Stimulated activated naive CD4-positive, alpha-beta T cell (primary cell): ENCODE results near the gene RPP25L.
A peak's percentile ranks its signal among the peaks of the same experiment; 100 is the strongest.

Experiments used
- DNase-seq, 6 experiments: peaks; one replicate each; lab custom pipeline; 2025; lab: John Stamatoyannopoulos, UW

The RPP25L gene

DNA sequence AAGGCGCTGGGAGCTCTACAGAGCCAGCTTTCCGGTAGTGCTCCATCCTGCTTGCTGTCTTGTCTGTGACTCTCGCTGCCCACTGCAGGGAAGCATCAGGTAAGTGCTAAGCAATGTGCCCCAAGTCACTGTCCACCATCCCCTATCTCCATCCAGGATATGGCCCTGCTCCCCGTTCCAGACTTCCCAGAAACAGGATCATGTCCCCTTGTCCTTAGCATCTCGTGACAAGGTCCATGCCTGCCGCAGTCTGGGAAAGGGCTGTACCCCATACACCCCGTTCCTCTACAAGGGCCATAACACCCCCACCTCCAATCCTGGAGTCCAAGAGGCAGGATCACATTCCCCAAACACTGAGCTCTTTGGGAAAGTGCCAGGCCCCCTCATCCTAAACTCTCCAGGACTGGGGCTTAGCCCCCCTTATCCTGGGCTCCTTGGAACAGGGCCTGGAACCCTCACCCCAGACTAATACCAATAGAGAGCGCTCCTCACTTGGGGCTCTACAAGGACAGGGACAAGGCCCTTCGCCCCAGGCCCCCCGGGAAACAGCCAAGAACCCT, 566 bp downstream of the RPP25L start:
- DNase-seq = peak in 1 of 6 experiments; percentile 60

DNA sequence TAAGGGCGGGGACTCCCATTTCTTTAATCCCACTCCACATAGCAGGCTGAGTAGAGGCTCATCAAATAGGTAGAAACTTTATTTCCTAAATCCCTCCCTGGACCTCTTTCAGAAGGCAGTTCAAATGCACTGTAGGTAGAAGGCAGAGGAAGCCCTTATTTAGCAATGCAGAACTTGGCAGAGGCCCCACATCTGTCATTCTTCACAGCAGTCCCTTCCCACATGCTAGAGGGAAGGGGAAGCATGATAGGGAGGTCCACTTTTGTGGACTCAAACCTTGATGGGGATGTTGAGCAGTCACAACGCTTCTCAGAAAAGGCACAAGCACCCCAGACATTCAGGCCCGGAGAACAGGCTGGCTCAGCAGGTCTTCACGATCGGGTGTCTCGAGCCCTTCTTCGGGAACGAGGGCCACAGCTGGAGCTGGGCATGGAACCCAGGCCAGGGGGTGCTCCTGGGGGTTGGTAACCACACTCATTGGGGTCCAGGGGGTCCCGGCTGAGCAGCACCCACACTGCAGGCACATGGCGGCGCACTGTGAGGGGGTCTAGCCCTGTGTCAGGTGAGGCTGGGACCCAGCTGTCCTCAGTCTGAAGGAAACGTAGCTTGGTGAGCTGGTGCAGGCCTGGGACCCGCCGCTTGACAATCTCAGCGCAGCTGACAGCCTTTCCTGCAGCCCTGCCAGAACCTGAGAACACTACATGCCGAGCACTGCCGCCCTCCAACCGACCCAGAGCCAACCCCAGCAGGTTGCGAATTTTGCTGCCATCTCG, 1.3 kb downstream of the RPP25L start:
- no peak for DNase-seq

DNA sequence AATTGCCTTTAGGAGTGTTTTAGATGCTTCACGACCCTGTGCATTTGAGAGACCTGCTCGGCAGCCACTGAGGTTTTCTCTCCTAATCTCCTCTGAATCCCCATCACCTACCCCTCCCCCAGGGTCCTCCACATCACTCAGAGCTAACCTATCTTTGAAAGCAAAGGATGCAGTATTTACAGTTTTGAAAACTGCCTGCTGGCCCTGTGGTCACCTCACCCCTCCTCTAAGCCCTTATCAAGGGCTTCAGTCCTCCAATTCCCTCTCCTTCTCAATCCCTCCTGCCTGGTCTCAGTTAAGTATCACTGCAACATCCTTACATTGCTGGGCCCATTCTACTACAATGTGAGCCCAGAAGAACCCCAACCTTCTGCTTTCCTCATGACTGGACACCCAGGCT, 4.6 kb downstream of the RPP25L start:
- DNase-seq = no peak

DNA sequence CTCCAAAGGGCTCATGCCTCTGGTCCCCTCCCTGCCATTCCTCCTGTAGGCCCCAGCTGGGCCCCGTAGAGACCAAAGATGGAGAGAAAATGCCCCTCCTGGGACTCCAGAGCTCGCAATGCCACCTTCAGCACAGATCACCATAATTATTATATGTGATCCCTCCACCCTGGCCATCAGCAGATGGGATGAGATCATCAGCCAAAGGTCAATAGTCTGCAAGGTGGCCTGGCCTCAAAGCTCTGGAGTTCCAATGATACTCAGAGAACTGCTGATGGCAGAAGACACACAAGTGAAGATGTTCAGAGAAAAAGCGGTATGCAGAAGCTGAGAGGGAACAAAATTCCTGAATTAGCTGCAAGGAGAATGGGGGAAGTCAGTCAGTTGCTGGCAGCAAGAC, 5.0 kb downstream of the RPP25L start:
- DNase-seq = no peak

DNA sequence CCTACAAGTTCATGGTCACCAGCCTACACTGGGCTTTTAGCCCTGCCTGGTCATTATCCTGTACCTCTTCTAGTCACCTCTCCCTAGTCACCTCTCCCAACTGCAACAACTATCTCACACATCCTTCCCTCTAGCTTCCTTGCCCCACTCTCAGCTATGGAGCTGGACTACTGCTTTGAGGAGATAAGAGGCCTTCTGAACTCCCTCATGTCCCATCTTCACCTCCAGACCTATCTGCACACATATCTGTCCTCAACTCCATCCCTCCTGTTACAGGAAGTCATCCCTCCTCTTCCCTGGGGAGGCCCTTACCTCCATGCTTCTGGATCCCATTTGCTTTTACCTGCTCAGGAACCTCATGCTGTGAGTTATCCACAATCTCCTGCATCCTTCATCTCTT, 5.7 kb downstream of the RPP25L start:
- no peak for DNase-seq

DNA sequence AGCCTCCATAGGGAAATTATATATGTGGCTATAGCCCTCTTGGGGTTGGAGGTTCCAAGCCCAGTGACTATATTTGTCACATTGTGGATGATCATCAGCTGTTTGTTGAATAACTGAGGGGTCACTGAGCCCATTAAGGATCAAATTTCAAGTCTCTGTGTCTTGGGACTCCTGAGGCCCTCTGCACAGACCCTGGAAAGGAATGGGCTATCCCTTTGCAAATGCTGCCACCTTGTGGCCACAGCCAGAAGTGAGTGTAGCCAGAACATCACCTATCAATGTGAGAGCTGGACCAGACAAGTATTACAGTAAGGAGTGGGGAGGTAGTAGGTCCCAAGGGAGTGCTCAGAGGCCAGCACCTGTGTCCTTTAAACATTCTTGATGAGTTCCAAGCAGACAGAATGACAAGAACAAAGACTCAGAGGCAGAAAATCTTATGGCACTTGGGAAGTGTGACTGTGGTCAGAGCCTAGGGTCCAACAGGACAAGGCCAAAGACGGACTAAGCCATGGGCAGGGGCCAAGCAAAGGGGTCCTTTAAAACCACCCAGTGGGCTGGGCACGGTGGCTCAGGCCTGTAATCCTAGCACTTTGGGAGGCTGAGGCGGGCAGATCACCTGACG, 8.2 kb downstream of the RPP25L start:
- DNase-seq = peak; percentile 20 to 80 (median 70)

DNA sequence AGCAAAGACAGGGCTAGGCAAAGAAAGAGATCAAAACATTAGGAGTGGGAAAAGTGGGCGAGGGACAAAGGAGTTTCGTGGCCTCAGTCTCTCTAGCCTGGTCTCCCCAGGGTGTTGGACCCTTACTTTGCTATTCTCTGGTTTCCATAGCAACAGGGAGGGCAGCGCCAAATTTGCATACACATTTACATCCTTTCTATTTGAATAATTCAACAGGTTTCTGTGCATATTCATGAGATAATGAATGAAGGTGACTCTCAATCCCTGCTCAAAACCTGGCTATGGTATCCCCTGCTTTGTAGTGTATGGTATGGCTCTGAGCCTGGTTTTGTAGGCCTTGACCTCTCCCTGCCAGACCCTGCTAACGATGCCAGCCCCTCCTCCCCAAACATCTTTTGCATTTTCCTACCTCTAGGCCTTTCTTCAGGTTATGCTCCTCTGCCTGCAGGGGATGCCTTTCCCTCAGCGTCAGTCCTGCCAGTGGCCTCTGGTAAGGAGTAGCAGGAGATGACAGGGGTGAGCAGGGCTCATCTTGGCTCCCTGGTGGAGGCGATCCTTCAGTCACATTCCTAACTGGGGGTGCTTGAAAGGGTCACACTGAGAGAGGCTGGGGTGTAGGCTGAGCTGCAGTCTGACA, 9.8 kb downstream of the RPP25L start:
- DNase-seq = no peak

DNA sequence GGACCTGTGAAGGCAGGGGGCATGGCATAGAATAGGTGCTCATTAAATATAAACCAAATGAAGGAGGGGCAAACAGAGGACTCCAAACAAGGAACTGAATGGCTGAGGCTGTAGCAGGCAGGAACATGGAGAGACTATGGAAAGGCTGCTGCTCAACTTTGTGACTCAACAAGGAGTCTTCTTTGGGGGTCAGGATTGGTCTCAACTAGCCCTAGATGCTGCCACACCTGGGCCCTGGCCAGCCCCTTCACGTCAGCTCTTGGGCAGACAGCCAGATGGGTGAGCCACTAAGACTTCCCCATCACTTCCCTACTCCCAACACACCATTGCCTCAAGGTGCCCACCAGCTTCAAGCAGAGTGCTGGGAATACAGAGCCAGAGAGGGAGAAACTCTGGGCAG, 11.0 kb downstream of the RPP25L start:
- DNase-seq = no peak

DNA sequence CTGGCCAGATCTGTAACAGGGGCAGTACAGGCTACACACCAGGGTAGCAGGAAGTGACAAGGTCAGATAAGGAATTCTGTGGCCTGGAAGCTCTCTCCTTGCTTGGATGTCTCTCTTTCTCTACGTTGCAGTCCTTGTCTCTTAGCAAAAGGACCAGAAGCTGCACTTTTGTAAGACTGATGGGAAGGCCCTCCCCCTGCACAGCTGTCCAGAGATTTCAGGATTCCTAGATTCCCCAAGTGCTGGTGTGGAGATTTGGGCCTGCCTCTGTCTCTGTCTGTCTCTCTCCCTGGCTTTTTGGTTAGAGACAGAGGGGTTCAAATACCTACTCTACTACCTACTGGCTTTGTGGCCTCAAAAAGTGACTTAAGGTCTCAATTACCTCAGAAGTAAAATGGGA, 12.4 kb downstream of the RPP25L start:
- no peak for DNase-seq

DNA sequence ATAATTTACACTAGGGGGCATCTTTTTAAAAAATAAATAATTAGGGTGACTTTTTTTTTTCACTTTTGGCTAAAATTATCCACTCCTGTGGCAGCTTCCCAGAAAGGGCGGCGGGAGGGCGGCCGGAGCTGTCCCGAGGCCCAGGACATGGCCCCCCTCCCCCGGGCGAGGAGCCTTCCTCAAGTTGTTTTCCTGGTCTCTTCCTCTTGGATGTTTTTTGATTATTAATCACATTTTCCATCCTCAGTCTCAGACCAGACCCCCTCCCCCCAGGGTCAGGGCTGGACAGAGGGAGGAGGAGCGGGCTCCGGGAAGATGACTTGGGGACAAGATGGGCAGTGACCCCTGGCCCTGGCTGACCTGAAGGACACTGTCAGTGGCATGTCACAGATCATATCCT, 17.7 kb downstream of the RPP25L start:
- DNase-seq = no peak

DNA sequence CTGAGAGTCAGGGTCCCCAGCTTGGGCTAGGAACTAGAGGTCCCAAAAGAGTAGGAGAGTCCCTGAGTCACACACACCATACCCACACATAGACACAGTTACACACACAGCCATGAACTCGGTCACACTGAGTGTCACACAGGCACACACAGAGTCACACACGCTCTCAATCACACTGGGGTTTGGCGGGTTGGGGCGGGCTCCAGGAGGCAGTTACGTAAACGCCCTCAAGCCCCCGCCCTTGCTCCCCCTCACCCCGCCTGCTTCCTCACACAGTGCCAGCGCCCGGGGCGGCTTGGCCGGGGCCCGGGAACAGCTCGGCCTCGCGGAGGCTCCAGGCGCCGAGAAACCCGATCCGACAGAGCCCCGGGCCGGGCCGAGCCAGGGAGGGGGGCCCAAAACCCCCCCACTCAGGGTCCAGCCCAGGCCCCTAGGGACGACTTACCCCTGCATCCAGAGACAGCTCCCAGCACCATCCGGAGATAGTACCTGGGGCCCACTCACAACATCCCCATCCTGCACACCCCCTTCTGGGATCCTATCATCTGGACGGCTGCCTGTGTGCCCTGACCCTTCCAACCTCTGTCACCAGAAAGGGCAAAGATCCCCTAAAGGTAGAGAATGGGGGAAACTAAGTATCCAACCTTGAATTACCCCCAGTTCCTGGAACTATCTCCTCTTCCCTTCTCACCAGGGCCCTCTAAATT, 18.8 kb downstream of the RPP25L start:
- no peak for DNase-seq

DNA sequence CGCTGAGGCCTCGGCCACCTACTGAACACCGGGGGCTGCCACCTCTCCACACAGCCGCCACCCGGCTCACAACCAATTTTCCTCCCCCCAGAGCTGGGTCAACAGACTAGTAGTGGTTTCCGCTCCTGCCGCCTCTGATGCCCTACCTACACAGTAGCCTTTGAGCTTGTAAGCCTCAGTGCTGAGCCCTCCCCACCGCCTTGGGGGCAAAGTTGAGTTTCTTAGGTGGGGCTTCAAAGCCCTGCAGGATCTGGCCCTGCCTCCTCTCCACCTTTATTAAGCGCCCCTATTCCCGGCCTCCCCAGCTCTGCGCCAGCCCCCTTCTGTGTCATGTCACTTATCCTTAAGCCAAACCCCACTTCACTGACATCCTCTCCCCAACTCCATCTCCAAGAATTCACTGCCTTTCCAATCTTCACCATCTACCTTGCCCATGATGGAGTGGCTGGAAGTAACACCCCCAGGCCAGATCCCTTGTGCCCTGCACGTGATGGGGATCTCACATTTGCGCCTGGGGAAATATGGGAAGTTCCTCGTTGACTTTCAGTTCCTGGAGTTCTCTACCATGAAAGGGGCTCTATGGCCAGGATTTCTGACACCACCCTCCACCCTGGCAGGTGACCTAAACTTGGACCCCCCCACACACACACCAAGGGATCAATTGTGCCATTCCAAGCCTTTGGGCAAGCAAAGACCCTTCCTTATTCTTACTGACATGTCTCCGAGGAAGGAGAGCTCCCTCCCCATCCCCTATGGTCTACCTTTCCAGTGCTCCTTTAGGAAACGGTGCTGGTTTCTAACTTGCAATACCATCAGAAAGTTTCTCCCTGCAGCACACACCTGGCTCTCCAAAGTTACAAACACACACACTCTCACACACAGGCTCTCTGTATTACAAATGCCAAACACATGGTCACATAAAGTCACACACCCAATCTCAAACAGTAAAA, 19.7 kb downstream of the RPP25L start:
- no peak for DNase-seq

DNA sequence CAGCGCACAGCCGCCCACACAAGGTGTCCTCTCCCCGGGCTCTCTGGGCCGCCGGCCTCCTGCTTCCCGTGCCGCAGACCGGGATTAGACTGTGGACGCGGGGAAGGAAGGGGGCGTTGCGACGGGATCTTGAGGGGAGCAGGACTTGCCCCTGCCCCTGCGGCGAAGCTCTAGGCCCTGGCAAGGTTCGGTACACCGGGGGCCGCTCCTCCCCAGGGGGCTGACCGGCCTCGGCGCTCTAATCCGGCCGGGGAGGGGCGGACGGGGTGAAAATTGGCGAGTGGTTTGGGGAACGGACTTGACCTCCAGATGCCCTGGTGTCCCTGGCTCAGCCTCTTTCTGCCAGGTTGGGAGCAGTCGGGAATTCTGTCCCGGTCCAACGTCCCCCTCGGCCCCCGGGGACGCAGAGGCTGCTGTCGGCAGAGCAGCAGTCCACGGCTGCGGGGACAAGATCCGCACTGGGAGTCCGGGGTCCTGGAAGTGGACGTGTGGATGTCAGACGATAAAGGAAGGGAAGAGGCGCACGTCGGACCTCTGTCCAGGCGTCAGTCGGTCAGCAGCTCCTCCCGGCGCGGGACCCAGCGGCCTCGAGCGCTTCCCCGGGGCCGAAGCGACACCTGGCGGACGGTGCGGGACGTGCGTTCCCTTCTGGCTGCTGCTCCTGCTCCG, 20.5 kb downstream of the RPP25L start:
- peak; percentile 28 to 77 (median 63) for DNase-seq

DNA sequence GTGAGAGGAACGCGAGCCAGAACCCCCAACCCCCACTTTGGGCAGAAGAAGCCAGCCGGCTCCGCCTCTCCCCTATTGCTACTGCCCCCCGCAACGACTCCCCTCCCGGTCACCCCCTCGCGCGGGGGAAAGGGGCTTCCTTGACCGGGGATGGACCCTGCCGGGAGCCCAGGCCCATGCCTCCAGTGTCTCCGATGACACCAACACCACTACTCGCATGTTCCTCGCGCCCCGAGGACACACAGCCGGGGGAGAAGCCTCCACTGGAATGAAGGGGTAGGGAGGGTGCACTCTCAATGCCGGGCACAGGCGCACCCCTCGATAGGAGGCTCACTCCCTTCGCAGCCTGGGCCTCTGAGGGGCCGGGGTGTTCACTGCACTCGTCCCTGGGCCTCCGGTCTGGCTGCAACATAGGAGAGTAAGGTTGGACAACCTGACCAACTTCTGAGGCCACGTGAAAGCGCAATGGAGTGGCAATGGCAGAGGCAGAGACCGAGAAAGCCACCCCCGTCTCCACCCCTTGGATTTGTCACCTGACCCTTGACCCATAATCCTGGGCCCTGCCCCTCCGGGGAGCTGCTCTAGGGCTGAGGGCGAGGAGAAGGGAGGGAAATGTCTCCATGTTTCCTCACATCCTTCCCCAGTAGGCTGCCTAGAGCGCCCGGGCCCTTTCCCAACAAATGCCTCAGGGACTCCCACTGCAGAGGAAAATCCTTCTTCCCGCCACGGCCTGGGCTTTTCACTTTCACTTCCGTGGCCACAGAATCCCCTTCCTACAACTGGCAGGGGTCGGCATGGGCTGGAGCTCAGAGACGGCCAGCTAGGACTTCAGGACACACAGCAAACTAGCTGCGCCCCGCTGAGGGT, 21.3 kb downstream of the RPP25L start:
- DNase-seq = peak in 2 of 6 experiments; percentile 9 to 38

DNA sequence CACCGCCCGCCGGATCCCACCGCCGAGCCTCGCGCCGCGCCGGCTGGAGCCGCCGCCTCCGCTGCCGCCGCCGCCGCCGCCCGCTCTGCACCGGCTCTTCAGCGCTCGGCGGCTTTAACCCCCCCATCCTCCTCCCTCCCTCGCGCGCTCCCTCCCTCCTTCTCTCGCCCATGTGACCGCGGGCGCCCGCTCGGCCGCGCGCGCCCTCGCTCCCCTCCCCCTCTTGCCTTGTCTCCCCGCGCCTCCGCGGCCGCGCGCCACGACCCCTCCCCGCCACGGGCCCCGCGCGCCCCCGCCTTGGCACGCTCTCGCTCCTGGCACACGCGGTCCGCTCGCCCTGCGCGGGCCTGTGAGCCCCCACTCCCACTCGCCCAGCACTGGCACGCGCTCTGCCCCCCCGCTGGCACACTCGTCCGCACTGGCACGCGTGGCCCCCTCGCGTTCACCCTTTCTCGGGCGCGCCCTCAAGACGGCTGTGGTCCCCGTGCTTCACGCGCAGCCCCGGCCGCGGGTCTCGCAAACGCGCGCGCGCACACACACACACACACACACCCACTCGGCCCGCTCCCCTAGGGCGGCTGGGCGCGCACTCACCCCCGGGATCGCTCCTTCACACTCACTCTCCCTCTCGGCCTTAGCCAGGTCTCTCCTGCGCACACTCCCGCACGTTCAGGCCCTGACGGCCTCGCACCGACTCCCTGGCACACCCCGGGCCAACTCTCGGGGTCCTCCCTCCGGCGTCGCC, 22.1 kb downstream of the RPP25L start, which contains the start of gene CNTFR:
TSS of gene CNTFR (minus strand) at position 89 of the 745 bp plus-strand sequence. CDS start 20,743 bp downstream, outside the sequence.
- DNase-seq = peak in 1 of 6 experiments; percentile 35

DNA sequence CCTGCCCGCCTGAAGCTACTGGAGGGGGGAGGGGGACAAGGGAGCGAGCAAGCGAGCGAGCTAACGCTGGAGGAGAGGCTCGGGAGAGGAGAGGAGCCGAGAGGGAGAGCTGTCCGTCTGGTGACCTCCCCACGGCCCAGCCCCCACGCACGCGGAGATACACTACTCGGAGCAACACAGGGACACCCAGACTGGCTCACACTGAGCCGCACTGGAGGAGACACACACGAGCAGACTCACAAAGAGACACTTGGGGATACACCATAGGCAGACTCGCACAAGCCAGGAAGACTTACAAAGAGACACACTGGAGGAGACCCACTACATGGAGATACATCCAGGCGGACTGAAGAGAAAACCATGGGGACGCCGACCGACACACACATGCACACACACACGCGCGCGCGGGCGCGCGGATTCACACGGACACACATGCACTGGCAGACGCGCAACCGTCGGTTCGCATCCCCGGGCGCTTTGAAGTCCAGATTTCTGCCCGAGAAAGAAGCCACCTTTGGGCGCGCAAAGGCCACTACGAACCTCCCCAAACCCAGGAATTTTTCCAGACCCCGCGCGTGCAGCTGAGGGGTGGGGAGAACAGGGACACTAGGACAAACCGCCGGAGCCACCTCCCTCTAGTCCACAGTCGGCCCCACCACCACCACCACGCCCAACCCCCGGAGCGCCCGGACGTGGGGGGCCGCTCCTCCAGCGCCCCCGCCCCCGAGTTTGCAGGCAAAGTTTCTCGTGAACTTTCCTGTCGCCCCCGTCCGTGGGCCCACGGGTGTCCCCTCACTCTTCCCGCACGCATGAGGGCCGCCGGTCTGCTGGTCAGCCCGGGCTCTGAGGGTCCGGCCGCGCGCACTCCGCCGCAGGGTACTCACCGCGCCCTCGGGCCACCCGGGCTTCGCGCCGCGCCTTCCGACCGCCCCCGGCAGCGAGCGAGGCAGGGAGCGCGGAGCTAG, 22.9 kb downstream of the RPP25L start:
- no peak for DNase-seq

DNA sequence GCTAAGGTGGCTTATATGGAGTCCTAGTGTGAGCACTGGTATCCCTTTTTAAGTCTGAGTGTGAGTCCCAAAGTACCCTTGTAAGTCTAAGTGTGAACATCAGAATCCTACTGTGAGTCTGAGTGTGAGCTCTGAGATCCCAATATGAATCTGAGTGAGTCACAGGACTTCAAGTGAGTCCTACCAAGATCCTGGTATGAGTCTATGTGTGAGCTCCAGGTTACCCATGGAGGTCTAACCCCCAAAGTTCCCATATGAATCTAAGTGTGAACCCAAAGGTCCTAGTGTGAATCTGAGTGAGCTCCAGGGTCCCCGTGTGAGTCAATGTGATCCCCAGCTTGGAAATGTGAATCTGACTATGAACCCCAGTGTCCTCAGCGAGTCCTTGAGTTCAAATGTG, 24.6 kb downstream of the RPP25L start:
- no peak for DNase-seq
